ENCODE measurements around the gene COPS7A. TPM values are rescaled to one million over a fixed set of nuclear protein-coding genes. Genes with fewer than 3 reads are reported as not detected.

The COPS7A gene
- total and polyA plus RNA-seq, 2 donors (not counting 1 experiment from before 2014, with no cell fraction given), result 28.3 to 46.0 TPM

GRCh38 chr12:6753772-6754356 lies 30.0 kb downstream of the COPS7A start:
- Histone ChIP-seq H3K4me1 (ENCODE audit: control insufficient read depth in 2 of 2, insufficient read depth in 2 of 2, low read length in 2 of 2) (peaks cover 18 to 19% of the 10 kb centered on the region in 2 donors), H3K9ac (ENCODE audit: low read length) (peak overlapping the region; percentile 88), H3K36me3 (replicated peaks in 1 of 2; ENCODE audit: control extremely low read depth in 1 of 2, control insufficient read depth in 1 of 2, extremely low read depth in 1 of 2, insufficient read depth in 2 of 2, low read length in 1 of 2) (peaks cover 1 to 29% of the 10 kb centered on the region in 2 experiments), H3K27ac (ENCODE audit: low read length in 2 of 2) (peak overlapping the region; percentile 93 to 96), H3K4me2 (replicated peaks; ENCODE audit: low read depth, low read length, poor library complexity, severe bottlenecking) (peak overlapping the region; percentile 94), H3K4me3 (ENCODE audit: control extremely low read depth in 1 of 5, extremely low read depth in 1 of 5, insufficient read depth in 1 of 5, low read depth in 2 of 5, low read length in 4 of 5) (peak overlapping the region in 4 of 5 experiments; percentile 79 to 93 (median 85)), H3K9me3 (ENCODE audit: control extremely low read depth in 1 of 3, control insufficient read depth in 2 of 3, insufficient read depth in 1 of 3, low read length in 2 of 3) (no peaks in the 10 kb centered on the region), H4K20me1 (ENCODE audit: control insufficient read depth, insufficient read depth, low read length, poor library complexity, severe bottlenecking) (no peaks in the 10 kb centered on the region), H3K27me3 (replicated peaks in 1 of 4; ENCODE audit: control extremely low read depth in 1 of 4, control insufficient read depth in 3 of 4, insufficient read depth in 4 of 4, low read length in 3 of 4) (no peaks in the 10 kb centered on the region), H2AFZ (ENCODE audit: insufficient read depth, low read depth, low read length, poor library complexity, severe bottlenecking) (peak overlapping the region; percentile 83), H3K79me2 (ENCODE audit: control insufficient read depth, insufficient read depth, low read length) (peaks cover 10% of the 10 kb centered on the region)
- WGBS (ENCODE audit: insufficient coverage), result no CpG with 5 or more reads among the region's 7 CpGs
- peak; percentile 50 for TF ChIP-seq CTCF (IDR thresholded peaks at IDR 0.05)
- TF ChIP-seq EZH2 (IDR thresholded peaks at IDR 0.05; ENCODE audit: borderline replicate concordance, insufficient read depth, low read depth, low read length, poor library complexity, severe bottlenecking), result no peak
- H3K27ac Mint-ChIP-seq, result peak overlapping the region; percentile 99
- CTCF ChIA-PET, result interaction anchor here (0.6 to 6.4 kb wide), 38 partner anchors 9 to 1184 kb away, joined by 3 to 109 read pairs (median 6); partner anchors contain the start of genes C12orf57, CDCA3, COPS7A and LAG3
- H3K4me3 Mint-ChIP-seq, result peak overlapping the region; percentile 96
- POLR2A ChIA-PET, result interaction anchor here (1.0 to 2.4 kb wide), 12 partner anchors 12 to 194 kb away, joined by 3 to 30 read pairs (median 8); partner anchors contain the start of genes C12orf57, CDCA3, COPS7A and P3H3
- peaks cover 4% of the 10 kb centered on the region for H3K27me3 Mint-ChIP-seq
- ATAC-seq (ENCODE audit: low read depth) (no peak), DNase-seq (no peak)
- H3K9me3 Mint-ChIP-seq (ENCODE audit: insufficient read depth), result no peaks in the 10 kb centered on the region
- intact Hi-C loops (cut with micrococcal nuclease), result loop anchor here (1.0 to 2.0 kb wide), 13 partner anchors 12 to 216 kb away; partner anchors contain the start of genes CDCA3, CHD4, COPS7A and EMG1
- H3K4me1 Mint-ChIP-seq, result peaks cover 23% of the 10 kb centered on the region

GRCh38 chr12:6754411-6754810 lies 30.6 kb downstream of the COPS7A start:
- Histone ChIP-seq H3K4me3 (ENCODE audit: control extremely low read depth in 1 of 5, extremely low read depth in 1 of 5, insufficient read depth in 1 of 5, low read depth in 2 of 5, low read length in 4 of 5) (no peak overlapping the region), H3K36me3 (replicated peaks in 1 of 2; ENCODE audit: control extremely low read depth in 1 of 2, control insufficient read depth in 1 of 2, extremely low read depth in 1 of 2, insufficient read depth in 2 of 2, low read length in 1 of 2) (peaks cover 1 to 23% of the 10 kb centered on the region in 2 experiments), H2AFZ (ENCODE audit: insufficient read depth, low read depth, low read length, poor library complexity, severe bottlenecking) (no peak overlapping the region), H3K27me3 (replicated peaks in 1 of 4; ENCODE audit: control extremely low read depth in 1 of 4, control insufficient read depth in 3 of 4, insufficient read depth in 4 of 4, low read length in 3 of 4) (no peaks in the 10 kb centered on the region), H3K4me2 (replicated peaks; ENCODE audit: low read depth, low read length, poor library complexity, severe bottlenecking) (no peak overlapping the region), H4K20me1 (ENCODE audit: control insufficient read depth, insufficient read depth, low read length, poor library complexity, severe bottlenecking) (no peaks in the 10 kb centered on the region), H3K27ac (ENCODE audit: low read length in 2 of 2) (no peak overlapping the region), H3K9ac (ENCODE audit: low read length) (no peak overlapping the region), H3K4me1 (ENCODE audit: control insufficient read depth in 2 of 2, insufficient read depth in 2 of 2, low read length in 2 of 2) (peaks cover 18 to 19% of the 10 kb centered on the region in 2 donors), H3K9me3 (ENCODE audit: control extremely low read depth in 1 of 3, control insufficient read depth in 2 of 3, insufficient read depth in 1 of 3, low read length in 2 of 3) (no peaks in the 10 kb centered on the region), H3K79me2 (ENCODE audit: control insufficient read depth, insufficient read depth, low read length) (peaks cover 10% of the 10 kb centered on the region)
- POLR2A ChIA-PET, result interaction anchor here (1.7 to 2.4 kb wide), 4 partner anchors 12 to 118 kb away, joined by 4 to 16 read pairs (median 12); partner anchors contain the start of genes CDCA3, PTMS, SPSB2 and USP5
- no peak overlapping the region for H3K27ac Mint-ChIP-seq
- H3K4me1 Mint-ChIP-seq, result peaks cover 25% of the 10 kb centered on the region
- ATAC-seq (ENCODE audit: low read depth) (no peak), DNase-seq (peak; percentile 2)
- peaks cover 4% of the 10 kb centered on the region for H3K27me3 Mint-ChIP-seq
- peak overlapping the region; percentile 21 for H3K4me3 Mint-ChIP-seq
- CTCF ChIA-PET, result interaction anchor here (0.8 to 6.4 kb wide), 26 partner anchors 9 to 219 kb away, joined by 3 to 109 read pairs (median 7); partner anchors contain the start of genes CDCA3, COPS7A, LAG3 and LPAR5
- WGBS (ENCODE audit: insufficient coverage), result 96% methylated on average over 2 of the region's 2 CpGs
- intact Hi-C loops (cut with micrococcal nuclease), result no loop called here
- H3K9me3 Mint-ChIP-seq (ENCODE audit: insufficient read depth), result no peaks in the 10 kb centered on the region
- TF ChIP-seq EZH2 (IDR thresholded peaks at IDR 0.05; ENCODE audit: borderline replicate concordance, insufficient read depth, low read depth, low read length, poor library complexity, severe bottlenecking) (no peak), CTCF (IDR thresholded peaks at IDR 0.05) (no peak)

Measured in B cell (primary cell).